Adrenal gland (tissue), 5 donors: ENCODE results near the gene SFRP4.

Experiments
- POLR2A ChIP-seq, 2 donors: fragments of 450-650 bp; IDR thresholded peaks; one replicate each; pipeline ENCODE4 v1.6.1; 2017; ENCODE audit warnings: antibody characterized with exemption in 2 of 2, mild to moderate bottlenecking in 2 of 2, moderate library complexity in 1 of 2
- TF ChIP-seq, protein P1 (sequence below), 6 experiments: fragments of 450-650 bp in 4 of 6; fragments of 200-600 bp in 2 of 6; sonication (generic) in 1 of 6; IDR thresholded peaks; 1 replicate in 5 of 6; 2 replicates in 1 of 6; pipeline versions ENCODE4 v1.5.1 to v1.8.0; 2016 to 2021; ENCODE audit warnings: antibody characterized with exemption in 6 of 6, mild to moderate bottlenecking in 2 of 6, moderate library complexity in 1 of 6
- donor health status: DM: no; HTN: no; CAD: no.

DNA sequence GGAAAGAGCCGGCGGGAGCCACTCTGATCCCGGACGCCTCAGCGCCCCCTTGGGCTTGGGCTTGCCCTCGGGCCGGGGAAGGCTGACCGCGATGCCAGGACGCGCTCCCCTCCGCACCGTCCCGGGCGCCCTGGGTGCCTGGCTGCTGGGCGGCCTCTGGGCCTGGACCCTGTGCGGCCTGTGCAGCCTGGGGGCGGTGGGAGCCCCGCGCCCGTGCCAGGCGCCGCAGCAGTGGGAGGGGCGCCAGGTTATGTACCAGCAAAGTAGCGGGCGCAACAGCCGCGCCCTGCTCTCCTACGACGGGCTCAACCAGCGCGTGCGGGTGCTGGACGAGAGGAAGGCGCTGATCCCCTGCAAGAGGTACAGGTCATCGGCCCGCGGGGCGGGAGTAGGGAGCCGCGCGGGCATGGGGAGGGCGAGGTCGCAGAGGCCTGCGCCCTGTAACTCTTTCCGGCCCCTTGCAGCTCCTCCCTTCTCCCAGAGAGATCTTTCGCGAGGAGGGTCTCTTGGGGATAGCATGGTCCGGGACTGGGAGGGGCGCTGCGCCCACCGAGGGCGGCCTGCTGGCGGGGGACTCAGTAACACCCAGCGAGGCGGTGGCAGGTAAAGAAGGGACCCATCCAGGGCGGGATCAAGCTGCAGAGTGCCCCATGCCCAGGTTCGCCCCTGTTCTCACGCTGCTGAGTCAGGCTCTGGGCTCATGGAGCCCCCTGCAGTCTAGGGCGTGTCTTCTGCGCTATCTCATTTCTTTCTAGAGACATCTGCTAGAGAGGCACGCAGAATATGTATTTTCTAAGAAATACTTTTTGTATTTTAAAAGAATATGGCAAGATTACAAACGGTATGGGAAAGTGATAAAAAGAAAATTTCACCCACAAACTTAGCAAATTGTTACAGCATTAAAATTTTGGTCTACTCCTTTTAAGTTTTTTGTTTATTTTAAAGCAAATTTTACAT lies 4.5 kb upstream of the SFRP4 start:
- TF ChIP-seq, protein P1, sequence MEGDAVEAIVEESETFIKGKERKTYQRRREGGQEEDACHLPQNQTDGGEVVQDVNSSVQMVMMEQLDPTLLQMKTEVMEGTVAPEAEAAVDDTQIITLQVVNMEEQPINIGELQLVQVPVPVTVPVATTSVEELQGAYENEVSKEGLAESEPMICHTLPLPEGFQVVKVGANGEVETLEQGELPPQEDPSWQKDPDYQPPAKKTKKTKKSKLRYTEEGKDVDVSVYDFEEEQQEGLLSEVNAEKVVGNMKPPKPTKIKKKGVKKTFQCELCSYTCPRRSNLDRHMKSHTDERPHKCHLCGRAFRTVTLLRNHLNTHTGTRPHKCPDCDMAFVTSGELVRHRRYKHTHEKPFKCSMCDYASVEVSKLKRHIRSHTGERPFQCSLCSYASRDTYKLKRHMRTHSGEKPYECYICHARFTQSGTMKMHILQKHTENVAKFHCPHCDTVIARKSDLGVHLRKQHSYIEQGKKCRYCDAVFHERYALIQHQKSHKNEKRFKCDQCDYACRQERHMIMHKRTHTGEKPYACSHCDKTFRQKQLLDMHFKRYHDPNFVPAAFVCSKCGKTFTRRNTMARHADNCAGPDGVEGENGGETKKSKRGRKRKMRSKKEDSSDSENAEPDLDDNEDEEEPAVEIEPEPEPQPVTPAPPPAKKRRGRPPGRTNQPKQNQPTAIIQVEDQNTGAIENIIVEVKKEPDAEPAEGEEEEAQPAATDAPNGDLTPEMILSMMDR (IDR thresholded peaks at IDR 0.05) = peak in 1 of 6 experiments; percentile 6
- TF ChIP-seq POLR2A (IDR thresholded peaks at IDR 0.05) = peak in 1 of 2 donors; percentile 51
